K562 (cell line): ENCODE data around the gene KCNQ4. TPM values are rescaled to one million over a fixed set of nuclear protein-coding genes. Genes with fewer than 3 reads are reported as not detected.

ENCODE experiments used
- CTBP1 ChIP-seq: fragments of 450-650 bp; IDR thresholded peaks from 2 replicates; pipeline ENCODE4 v1.6.1; 2016; ENCODE audit warnings: borderline replicate concordance
- CTCF ChIP-seq, 3 experiments: IDR thresholded peaks in 2 of 3; conservative IDR thresholded peaks in 1 of 3; 2 replicates each; pipeline ENCODE4 v1.5.1; 2011 to 2012; ENCODE audit warnings: low read length in 3 of 3, mild to moderate bottlenecking in 3 of 3, control low read depth in 2 of 3, improper control_type of control experiment in 1 of 3, inconsistent platforms in 1 of 3, low read depth in 1 of 3, mixed read lengths in 1 of 3, moderate library complexity in 1 of 3; ENCODE audit not compliant: insufficient read depth in 2 of 3
- EGR1 ChIP-seq: fragments of 450-650 bp; conservative IDR thresholded peaks from 2 replicates; pipeline ENCODE4 v1.6.1; 2017; ENCODE audit warnings: mild to moderate bottlenecking
- ELK1 ChIP-seq: sonication (generic); formaldehyde crosslinking; IDR thresholded peaks from 2 replicates; pipeline ENCODE4 v1.8.1; 2022; ENCODE audit warnings: missing genetic modification reagents
- GATA2 ChIP-seq: sonication (generic); formaldehyde crosslinking; IDR thresholded peaks from 2 replicates; pipeline ENCODE4 v1.4.0; 2020; ENCODE audit warnings: mild to moderate bottlenecking, missing genetic modification reagents
- HDAC2 ChIP-seq: fragments of 450-650 bp; IDR thresholded peaks from 2 replicates; pipeline ENCODE4 v1.6.1; 2016; ENCODE audit warnings: mild to moderate bottlenecking
- HNRNPLL ChIP-seq: fragments of 200-400 bp; formaldehyde crosslinking; IDR thresholded peaks from 2 replicates; pipeline ENCODE4 v1.6.1; 2017; ENCODE audit warnings: low read length, low read depth, mild to moderate bottlenecking; ENCODE audit not compliant: poor library complexity, severe bottlenecking
- KDM5B ChIP-seq: fragments of 200-600 bp; sonication (generic); IDR thresholded peaks from 2 replicates; pipeline ENCODE4 v1.6.1; 2012; ENCODE audit warnings: low read depth, mild to moderate bottlenecking, moderate library complexity, low read length, control low read depth, inconsistent platforms; ENCODE audit not compliant: insufficient replicate concordance
- MBD1 ChIP-seq: fragments of 250-450 bp; sonication (Bioruptor Pico); IDR thresholded peaks from 2 replicates; pipeline ENCODE4 v1.8.0; 2022; ENCODE audit warnings: inconsistent platforms
- NCOR1 ChIP-seq: fragments of 450-650 bp; IDR thresholded peaks from 2 replicates; pipeline ENCODE4 v1.6.1; 2016; ENCODE audit warnings: mild to moderate bottlenecking, moderate library complexity
- PRPF4 ChIP-seq: fragments of 200-400 bp; formaldehyde crosslinking; IDR thresholded peaks from one replicate; pipeline ENCODE4 v1.6.1; 2017; ENCODE audit warnings: low read length, low read depth, mild to moderate bottlenecking; ENCODE audit not compliant: insufficient read depth, poor library complexity, severe bottlenecking
- RAD51 ChIP-seq: fragments of 450-650 bp; IDR thresholded peaks from 2 replicates; pipeline ENCODE4 v1.7.1; 2016; ENCODE audit warnings: low read depth, mild to moderate bottlenecking, borderline replicate concordance
- SAFB2 ChIP-seq: fragments of 200-400 bp; formaldehyde crosslinking; IDR thresholded peaks from 2 replicates; pipeline ENCODE4 v1.6.1; 2018; ENCODE audit warnings: borderline replicate concordance, low read length, low read depth, moderate library complexity; ENCODE audit not compliant: severe bottlenecking
- SIN3A ChIP-seq, 2 experiments: fragments of 150-350 bp in 1 of 2; IDR thresholded peaks; 2 replicates each; pipeline ENCODE4 v1.6.1; 2011 to 2016; ENCODE audit warnings: borderline replicate concordance in 2 of 2, low read depth in 2 of 2, low read length in 2 of 2, mild to moderate bottlenecking in 2 of 2, moderate library complexity in 2 of 2; ENCODE audit not compliant: control insufficient read depth in 1 of 2
- SMARCA5 ChIP-seq: fragments of 450-650 bp; IDR thresholded peaks from 2 replicates; pipeline ENCODE4 v1.6.1; 2016
- SMC3 ChIP-seq: conservative IDR thresholded peaks from 2 replicates; pipeline ENCODE4 v1.6.1; 2011; ENCODE audit warnings: low read depth, low read length, improper control_type of control experiment; ENCODE audit not compliant: insufficient read depth
- TRIM28 ChIP-seq: fragments of 450-650 bp; IDR thresholded peaks from 2 replicates; pipeline ENCODE4 v1.6.1; 2017
- TSC22D4 ChIP-seq: fragments of 450-650 bp; IDR thresholded peaks from 2 replicates; pipeline ENCODE4 v1.6.1; 2016; ENCODE audit warnings: missing genetic modification characterization, missing biosample characterization, control low read depth
- ZC3H8 ChIP-seq: fragments of 450-650 bp; IDR thresholded peaks from 2 replicates; pipeline ENCODE4 v1.6.1; 2017
- ZKSCAN1 ChIP-seq: fragments of 150-350 bp; IDR thresholded peaks from 2 replicates; pipeline ENCODE4 v1.6.1; 2016; ENCODE audit warnings: low read depth, low read length
- ZNF124 ChIP-seq: sonication (generic); formaldehyde crosslinking; IDR thresholded peaks from 2 replicates; pipeline ENCODE4 v1.8.1; 2022; ENCODE audit warnings: missing genetic modification reagents
- ZNF174 ChIP-seq: fragments of 250-450 bp; sonication (Bioruptor Pico); IDR thresholded peaks from 2 replicates; pipeline ENCODE4 v1.4.0; 2020; ENCODE audit warnings: mild to moderate bottlenecking
- ZNF197 ChIP-seq: fragments of 200-800 bp; sonication (Bioruptor generic); IDR thresholded peaks from 2 replicates; pipeline ENCODE4 v1.6.1; 2016; ENCODE audit warnings: low read depth, missing genetic modification characterization, missing compliant biosample characterization
- ZNF76 ChIP-seq: fragments of 250-450 bp; sonication (Bioruptor Pico); IDR thresholded peaks from 2 replicates; pipeline ENCODE4 v1.4.0; 2020; ENCODE audit warnings: mild to moderate bottlenecking, moderate library complexity, borderline replicate concordance
- polyA plus RNA-seq, 8 experiments: library from polyadenylated mRNA; depleted of rRNA in 4 of 8; stranded (reverse) in 5 of 8; unstranded in 3 of 8; fragments of >200 nt; fragmentation: Nextera tagmentation in 2 of 8; fragmentation: Illumina TruSeq in 1 of 8; extraction: Ambion mirVana in 2 of 8; extraction: Trizol in 1 of 8; gene quantifications; 2 replicates each; pipeline versions ENCODE4 v1.2.1 to v1.2.3, GENCODE V29; 2011 to 2014; ENCODE audit warnings: inconsistent platforms in 1 of 8, missing spikeins in 1 of 8
- total RNA-seq, 7 experiments: library from RNA; depleted of rRNA in 6 of 7; stranded (reverse); fragments of >200 nt in 6 of 7; fragmentation: Illumina TruSeq in 2 of 7; extraction: Trizol in 2 of 7; gene quantifications; 2 replicates each; pipeline versions ENCODE4 v1.2.1 to v1.2.3, GENCODE V29; 2011 to 2021; ENCODE audit warnings: low replicate concordance in 1 of 7

KCNQ4 gene
- total and polyA plus RNA-seq, 9 of the 15 experiments (the other 6 are each of a cell fraction or from before 2014, with no cell fraction given), result 0.07 to 4.1 (median 0.79) TPM

- TF ChIP-seq MBD1 (CRISPR knock-in tag), result no peak; the same call in 1 of the 2 replicates
- no peak for TF ChIP-seq NCOR1
- TF ChIP-seq ZC3H8, result no peak
- TF ChIP-seq EGR1, result peak; percentile 64
- TF ChIP-seq ZNF124 (CRISPR knock-in tag), result no peak
- peak; percentile 99 for TF ChIP-seq SMARCA5
- TF ChIP-seq ELK1 (CRISPR knock-in tag), result no peak
- peak; percentile 100 for TF ChIP-seq HDAC2
- TF ChIP-seq TSC22D4, result no peak
- TF ChIP-seq KDM5B, result no peak
- TF ChIP-seq ZKSCAN1, result peak; percentile 46; the same call in 1 of the 2 replicates
- no peak for TF ChIP-seq ZNF76
- no peak for TF ChIP-seq HNRNPLL
- TF ChIP-seq TRIM28, result 0 out of 2 replicates have a peak, but pooled peaks have one; percentile 57
- TF ChIP-seq SIN3A (IDR thresholded peaks at IDR 0.05; ENCODE audit: borderline replicate concordance in 2 of 2, control insufficient read depth in 1 of 2, low read depth in 2 of 2, low read length in 2 of 2), result no peak
- TF ChIP-seq ZNF174 (CRISPR knock-in tag), result no peak
- no peak for TF ChIP-seq PRPF4
- TF ChIP-seq SMC3, result no peak
- TF ChIP-seq ZNF197 (CRISPR knock-in tag), result peak; percentile 69; the same call in 1 of the 2 replicates
- no peak for TF ChIP-seq SAFB2
- TF ChIP-seq GATA2 (CRISPR knock-in tag), result no peak
- 0 out of 2 replicates have a peak, but pooled peaks have one; percentile 10 for TF ChIP-seq RAD51
- TF ChIP-seq CTBP1, result peak; percentile 50; the same call in 1 of the 2 replicates
- peak in 1 of 3 experiments; percentile 6; a peak in 1 of 6 replicates for TF ChIP-seq CTCF (IDR thresholded peaks at IDR 0.05 in 2 of 3, conservative IDR thresholded peaks at IDR 0.05 in 1 of 3; ENCODE audit: insufficient read depth in 2 of 3, low read depth in 1 of 3, low read length in 3 of 3)
These were observed 18.6 kb downstream of the KCNQ4 start (continued) for GRCh38 chr1:40802078-40802741.
